ENCODE data around the gene ZNF460. TPM values are rescaled to one million over a fixed set of nuclear protein-coding genes. Genes with fewer than 3 reads are reported as not detected.

ZNF460 gene
- total and polyA plus RNA-seq, 2 of the 13 experiments (the other 11 are each of a cell fraction or from before 2014, with no cell fraction given), result 14.5 to 44.8 TPM

GRCh38 chr19:57271280-57271679, 9.0 kb upstream of the ZNF460 start (continued):
- TF ChIP-seq HNRNPK (IDR thresholded peaks at IDR 0.05; ENCODE audit: low read depth, low read length, poor library complexity, severe bottlenecking), result no peak
- TF ChIP-seq, protein P1, sequence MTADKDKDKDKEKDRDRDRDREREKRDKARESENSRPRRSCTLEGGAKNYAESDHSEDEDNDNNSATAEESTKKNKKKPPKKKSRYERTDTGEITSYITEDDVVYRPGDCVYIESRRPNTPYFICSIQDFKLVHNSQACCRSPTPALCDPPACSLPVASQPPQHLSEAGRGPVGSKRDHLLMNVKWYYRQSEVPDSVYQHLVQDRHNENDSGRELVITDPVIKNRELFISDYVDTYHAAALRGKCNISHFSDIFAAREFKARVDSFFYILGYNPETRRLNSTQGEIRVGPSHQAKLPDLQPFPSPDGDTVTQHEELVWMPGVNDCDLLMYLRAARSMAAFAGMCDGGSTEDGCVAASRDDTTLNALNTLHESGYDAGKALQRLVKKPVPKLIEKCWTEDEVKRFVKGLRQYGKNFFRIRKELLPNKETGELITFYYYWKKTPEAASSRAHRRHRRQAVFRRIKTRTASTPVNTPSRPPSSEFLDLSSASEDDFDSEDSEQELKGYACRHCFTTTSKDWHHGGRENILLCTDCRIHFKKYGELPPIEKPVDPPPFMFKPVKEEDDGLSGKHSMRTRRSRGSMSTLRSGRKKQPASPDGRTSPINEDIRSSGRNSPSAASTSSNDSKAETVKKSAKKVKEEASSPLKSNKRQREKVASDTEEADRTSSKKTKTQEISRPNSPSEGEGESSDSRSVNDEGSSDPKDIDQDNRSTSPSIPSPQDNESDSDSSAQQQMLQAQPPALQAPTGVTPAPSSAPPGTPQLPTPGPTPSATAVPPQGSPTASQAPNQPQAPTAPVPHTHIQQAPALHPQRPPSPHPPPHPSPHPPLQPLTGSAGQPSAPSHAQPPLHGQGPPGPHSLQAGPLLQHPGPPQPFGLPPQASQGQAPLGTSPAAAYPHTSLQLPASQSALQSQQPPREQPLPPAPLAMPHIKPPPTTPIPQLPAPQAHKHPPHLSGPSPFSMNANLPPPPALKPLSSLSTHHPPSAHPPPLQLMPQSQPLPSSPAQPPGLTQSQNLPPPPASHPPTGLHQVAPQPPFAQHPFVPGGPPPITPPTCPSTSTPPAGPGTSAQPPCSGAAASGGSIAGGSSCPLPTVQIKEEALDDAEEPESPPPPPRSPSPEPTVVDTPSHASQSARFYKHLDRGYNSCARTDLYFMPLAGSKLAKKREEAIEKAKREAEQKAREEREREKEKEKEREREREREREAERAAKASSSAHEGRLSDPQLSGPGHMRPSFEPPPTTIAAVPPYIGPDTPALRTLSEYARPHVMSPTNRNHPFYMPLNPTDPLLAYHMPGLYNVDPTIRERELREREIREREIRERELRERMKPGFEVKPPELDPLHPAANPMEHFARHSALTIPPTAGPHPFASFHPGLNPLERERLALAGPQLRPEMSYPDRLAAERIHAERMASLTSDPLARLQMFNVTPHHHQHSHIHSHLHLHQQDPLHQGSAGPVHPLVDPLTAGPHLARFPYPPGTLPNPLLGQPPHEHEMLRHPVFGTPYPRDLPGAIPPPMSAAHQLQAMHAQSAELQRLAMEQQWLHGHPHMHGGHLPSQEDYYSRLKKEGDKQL (CRISPR knock-in tag; IDR thresholded peaks at IDR 0.05; ENCODE audit: low read depth), result no peak
- TF ChIP-seq PCBP1 (IDR thresholded peaks at IDR 0.05; ENCODE audit: borderline replicate concordance, low read depth, low read length), result no peak
- no peak for TF ChIP-seq TBP (CRISPR knock-in tag; IDR thresholded peaks at IDR 0.05)
- no peak for TF ChIP-seq PHF8 (CRISPR knock-in tag; IDR thresholded peaks at IDR 0.05)
- TF ChIP-seq, protein P2, sequence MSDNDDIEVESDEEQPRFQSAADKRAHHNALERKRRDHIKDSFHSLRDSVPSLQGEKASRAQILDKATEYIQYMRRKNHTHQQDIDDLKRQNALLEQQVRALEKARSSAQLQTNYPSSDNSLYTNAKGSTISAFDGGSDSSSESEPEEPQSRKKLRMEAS (IDR thresholded peaks at IDR 0.05), result no peak
- TF ChIP-seq, protein P3, sequence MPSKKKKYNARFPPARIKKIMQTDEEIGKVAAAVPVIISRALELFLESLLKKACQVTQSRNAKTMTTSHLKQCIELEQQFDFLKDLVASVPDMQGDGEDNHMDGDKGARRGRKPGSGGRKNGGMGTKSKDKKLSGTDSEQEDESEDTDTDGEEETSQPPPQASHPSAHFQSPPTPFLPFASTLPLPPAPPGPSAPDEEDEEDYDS (CRISPR knock-in tag; IDR thresholded peaks at IDR 0.05), result no peak
- no peak for TF ChIP-seq ZNF326 (CRISPR knock-in tag; IDR thresholded peaks at IDR 0.05; ENCODE audit: borderline replicate concordance)
- TF ChIP-seq GMEB1 (CRISPR knock-in tag; IDR thresholded peaks at IDR 0.05; ENCODE audit: borderline replicate concordance), result no peak
